Ovary (tissue), 3 donors: ENCODE results near the gene OR2L3.

ENCODE experiments used
- CTCF ChIP-seq, 3 donors: fragments of 450-650 bp in 2 of 3; fragments of 200-600 bp in 1 of 3; IDR thresholded peaks; one replicate each; pipeline versions ENCODE4 v1.5.1 to v1.8.0; 2016 to 2022; ENCODE audit warnings: antibody characterized with exemption in 3 of 3, mild to moderate bottlenecking in 1 of 3
- EP300 ChIP-seq: sonication (generic); formaldehyde crosslinking; IDR thresholded peaks from one replicate; pipeline ENCODE4 v1.6.1; 2017; ENCODE audit warnings: antibody characterized with exemption
- POLR2A ChIP-seq: fragments of 450-650 bp; IDR thresholded peaks from one replicate; pipeline ENCODE4 v1.6.1; 2017; ENCODE audit warnings: antibody characterized with exemption, mild to moderate bottlenecking, moderate library complexity
- donor health status: DM: no; HTN: no; CAD: no.

DNA sequence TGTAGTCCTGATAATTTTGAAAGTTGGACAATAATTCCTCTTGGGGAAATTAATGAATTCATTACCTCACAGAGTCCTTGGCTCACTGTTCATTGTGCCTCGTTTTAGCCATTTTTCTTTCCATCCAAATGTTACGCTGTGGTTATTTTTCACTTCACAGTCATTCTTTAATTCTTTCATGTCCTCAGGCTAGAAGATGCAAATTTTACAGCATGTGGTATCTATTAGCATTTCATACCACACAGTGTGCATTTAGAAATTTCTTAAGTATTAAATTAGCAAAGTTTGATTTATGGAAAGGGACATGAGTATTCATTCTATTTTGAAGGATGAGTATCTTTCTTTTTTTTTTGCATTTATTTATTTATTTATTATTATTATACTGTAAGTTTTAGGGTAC is 18.4 kb downstream of the OR2L3 start:
- TF ChIP-seq CTCF (IDR thresholded peaks at IDR 0.05) (no peak), EP300 (no peak), POLR2A (no peak)
